Aorta (tissue), 5 donors: Measurements from ENCODE around the gene ZFAND3. TPM values are rescaled to one million over a fixed set of nuclear protein-coding genes. Genes with fewer than 3 reads are reported as not detected.

Source experiments
- ATAC-seq: fragments of 200-7000 bp; cut with Tn5 transposase; one replicate; pipeline ENCODE4 v1.9.1; 2022; ENCODE audit warnings: moderate library complexity; ENCODE audit not compliant: low FRiP score
- DNase-seq, 2 donors: peaks; one replicate each; pipeline ENCODE4 v3.0.0-alpha.2; 2020
- H3K27ac ChIP-seq, 2 donors: one replicate each; pipeline ENCODE4 v1.5.1; 2013; ENCODE audit warnings: low read length in 2 of 2, mild to moderate bottlenecking in 2 of 2, moderate library complexity in 2 of 2, control low read depth in 1 of 2, inconsistent platforms in 1 of 2, low read depth in 1 of 2
- H3K27me3 ChIP-seq, 2 donors: one replicate each; pipeline ENCODE4 v1.6.1; 2013; ENCODE audit warnings: control low read depth in 1 of 2, low read length in 1 of 2, mild to moderate bottlenecking in 1 of 2, moderate library complexity in 1 of 2; ENCODE audit not compliant: insufficient read depth in 2 of 2, control insufficient read depth in 1 of 2
- H3K36me3 ChIP-seq, 2 donors: one replicate each; pipeline ENCODE4 v1.6.1; 2013; ENCODE audit warnings: control low read depth in 1 of 2, low read length in 1 of 2, mild to moderate bottlenecking in 1 of 2; ENCODE audit not compliant: insufficient read depth in 2 of 2, control insufficient read depth in 1 of 2
- H3K4me1 ChIP-seq, 2 donors: one replicate each; pipeline ENCODE4 v1.6.1; 2013; ENCODE audit warnings: low read length in 2 of 2, control low read depth in 1 of 2, mild to moderate bottlenecking in 1 of 2, moderate library complexity in 1 of 2; ENCODE audit not compliant: insufficient read depth in 2 of 2, control insufficient read depth in 1 of 2
- H3K4me3 ChIP-seq, 2 donors: one replicate each; pipeline ENCODE4 v1.5.1; 2013; ENCODE audit warnings: low read length in 2 of 2, control low read depth in 1 of 2, mild to moderate bottlenecking in 1 of 2
- H3K9me3 ChIP-seq: one replicate; pipeline ENCODE4 v1.6.1; 2013; ENCODE audit warnings: mild to moderate bottlenecking, low read length; ENCODE audit not compliant: control insufficient read depth
- WGBS, 2 donors: extraction: QIAGEN DNeasy Blood & Tissue Kit; methylation state at CpG; one replicate each; pipeline ENCODE4 v1.1.7; 2013; 5-methylcytosine and 5-hydroxymethylcytosine counted together
- intact Hi-C, 2 donors: fragments of 100-400 bp; cut with DNase I; formaldehyde crosslinking; loops; one replicate each; pipeline versions ENCODE4 v1.14.2 to v1.15.0; 2022
- polyA plus RNA-seq, 2 donors: library from polyadenylated mRNA; stranded (reverse); fragments of 200-250 nt; gene quantifications; one replicate each; pipeline ENCODE4 v1.2.3, GENCODE V29; 2013
- total RNA-seq, 2 donors: library from RNA; stranded (reverse); fragmentation: NEBNext Ultra II Directional; extraction: Animal tissue kit (Norgen Biotek cat#: 25700); gene quantifications; one replicate each; pipeline ENCODE4 v1.2.1, GENCODE V29; 2021
- donor health status: healthy with polysubstance abuse.
- donor health status: Bipolar disorder and iron deficiency.
- donor health status: DM: no; HTN: no; CAD: no.
- donor health status: DM: no; HTN: no; CAD: no.
- donor health status: DM: yes; HTN: yes; CAD: no.

The ZFAND3 gene
- total and polyA plus RNA-seq, 4 donors, result 29.6 to 86.0 (median 65.1) TPM

GRCh38 chr6:38158762-38159350, 339.3 kb downstream of the ZFAND3 start:
- H3K27me3 ChIP-seq, result no peaks in the 10 kb centered on the region
- 93 to 96% methylated on average over 14 of the region's 14 CpGs for WGBS, 2 donors
- no peak for DNase-seq
- no peaks in the 10 kb centered on the region for H3K9me3 ChIP-seq
- H3K27ac ChIP-seq, result no peak overlapping the region
- H3K4me3 ChIP-seq, result no peak overlapping the region
- no peaks in the 10 kb centered on the region for H3K36me3 ChIP-seq
- intact Hi-C loops, result no loop called here
- H3K4me1 ChIP-seq, result no peaks in the 10 kb centered on the region
- ATAC-seq, result no peak

- DNase-seq (no peak), ATAC-seq (no peak)
- 93 to 94% methylated on average over 8 of the region's 8 CpGs for WGBS, 2 donors
- no peaks in the 10 kb centered on the region for H3K4me1 ChIP-seq
- H3K9me3 ChIP-seq, result no peaks in the 10 kb centered on the region
- no peak overlapping the region for H3K27ac ChIP-seq
- H3K4me3 ChIP-seq, result no peak overlapping the region
- intact Hi-C loops, result no loop called here
- H3K36me3 ChIP-seq, result no peaks in the 10 kb centered on the region
- no peaks in the 10 kb centered on the region for H3K27me3 ChIP-seq
Measured at GRCh38 chr6:38159596-38159995, 340.1 kb downstream of the ZFAND3 start.

GRCh38 chr6:38160831-38161230, 341.3 kb downstream of the ZFAND3 start:
- H3K9me3 ChIP-seq, result no peaks in the 10 kb centered on the region

GRCh38 chr6:38161331-38161730, 341.8 kb downstream of the ZFAND3 start:
- Histone ChIP-seq H3K4me3 (no peak overlapping the region), H3K4me1 (no peaks in the 10 kb centered on the region), H3K36me3 (no peaks in the 10 kb centered on the region), H3K9me3 (no peaks in the 10 kb centered on the region), H3K27me3 (no peaks in the 10 kb centered on the region), H3K27ac (no peak overlapping the region)
- WGBS, 2 donors, result 96 to 97% methylated on average over 15 of the region's 15 CpGs
- intact Hi-C loops, result no loop called here
- DNase-seq (peak in 1 of 2 donors; percentile 61), ATAC-seq (no peak)

More at GRCh38 chr6:38160831-38161230, 341.3 kb downstream of the ZFAND3 start:
- intact Hi-C loops, result no loop called here
- H3K36me3 ChIP-seq, result no peaks in the 10 kb centered on the region
- 98 to 99% methylated on average over 25 of the region's 25 CpGs for WGBS, 2 donors
- H3K27ac ChIP-seq, result no peak overlapping the region
- H3K27me3 ChIP-seq, result no peaks in the 10 kb centered on the region
- ATAC-seq, result no peak
- peak in 1 of 2 donors; percentile 64 for DNase-seq
- no peaks in the 10 kb centered on the region for H3K4me1 ChIP-seq
- no peak overlapping the region for H3K4me3 ChIP-seq

- Histone ChIP-seq H3K36me3 (no peaks in the 10 kb centered on the region), H3K27ac (no peak overlapping the region), H3K9me3 (no peaks in the 10 kb centered on the region), H3K4me3 (no peak overlapping the region), H3K4me1 (no peaks in the 10 kb centered on the region), H3K27me3 (no peaks in the 10 kb centered on the region)
- WGBS, 2 donors, result 88 to 91% methylated on average over 15 of the region's 15 CpGs
- ATAC-seq, result no peak
- intact Hi-C loops, result no loop called here
- peak in 1 of 2 donors; percentile 59 for DNase-seq
Measured at GRCh38 chr6:38161754-38162492, 342.4 kb downstream of the ZFAND3 start.

- Histone ChIP-seq H3K4me3 (no peak overlapping the region), H3K9me3 (no peaks in the 10 kb centered on the region), H3K27ac (no peak overlapping the region), H3K36me3 (no peaks in the 10 kb centered on the region), H3K27me3 (no peaks in the 10 kb centered on the region), H3K4me1 (no peaks in the 10 kb centered on the region)
- DNase-seq (no peak), ATAC-seq (no peak)
- intact Hi-C loops, result no loop called here
- 94 to 95% methylated on average over 17 of the region's 17 CpGs for WGBS, 2 donors
Measured at GRCh38 chr6:38162493-38163185, 343.1 kb downstream of the ZFAND3 start.

- Histone ChIP-seq H3K4me3 (no peak overlapping the region), H3K9me3 (no peaks in the 10 kb centered on the region), H3K36me3 (no peaks in the 10 kb centered on the region), H3K27ac (no peak overlapping the region), H3K4me1 (no peaks in the 10 kb centered on the region), H3K27me3 (no peaks in the 10 kb centered on the region)
- ATAC-seq, result no peak
- intact Hi-C loops, result no loop called here
- 80 to 81% methylated on average over 29 of the region's 29 CpGs for WGBS, 2 donors
- DNase-seq, result peak in 1 of 2 donors; percentile 75
Measured at GRCh38 chr6:38163186-38164130, 343.9 kb downstream of the ZFAND3 start.

GRCh38 chr6:38164131-38164481, 344.6 kb downstream of the ZFAND3 start:
- 82 to 84% methylated on average over 6 of the region's 6 CpGs for WGBS, 2 donors
- DNase-seq (no peak), ATAC-seq (no peak)
- Histone ChIP-seq H3K36me3 (no peaks in the 10 kb centered on the region), H3K9me3 (no peaks in the 10 kb centered on the region), H3K4me3 (no peak overlapping the region), H3K27ac (no peak overlapping the region), H3K27me3 (no peaks in the 10 kb centered on the region), H3K4me1 (no peaks in the 10 kb centered on the region)
- intact Hi-C loops, result no loop called here
